VCaP (cell line): ENCODE measurements around the gene DYNLT5.

ENCODE experiments used
- H3K27ac ChIP-seq: fragments of 450-650 bp; 2 replicates; pipeline ENCODE4 v1.5.1; 2017
- TF ChIP-seq, protein P1 (sequence below): fragments of 450-650 bp; conservative IDR thresholded peaks from 2 replicates; pipeline ENCODE4 v1.5.1; 2017; ENCODE audit warnings: mild to moderate bottlenecking, moderate library complexity

DYNLT5 gene

DNA sequence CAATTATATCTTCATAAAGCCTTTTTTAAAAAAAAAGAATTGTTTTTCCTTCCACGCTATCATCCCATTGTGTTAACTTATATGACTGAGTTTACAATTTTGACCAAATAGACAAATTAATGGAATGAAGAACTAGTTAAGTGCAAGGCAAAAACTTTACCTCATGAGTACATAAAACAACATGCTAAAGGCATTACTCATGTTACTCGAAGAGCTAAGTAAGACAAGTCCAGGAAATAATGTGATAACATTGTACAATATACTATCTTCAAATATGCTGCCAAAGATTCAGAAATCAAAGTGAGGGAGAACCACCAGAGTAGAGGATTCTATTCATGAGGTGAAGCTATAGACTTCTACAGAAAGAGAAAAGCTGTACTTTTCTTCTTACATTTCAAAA lies 24.2 kb upstream of the DYNLT5 start:
- H3K27ac ChIP-seq, result peak overlapping the region; percentile 72; the same call in 1 of the 2 replicates
- TF ChIP-seq, protein P1, sequence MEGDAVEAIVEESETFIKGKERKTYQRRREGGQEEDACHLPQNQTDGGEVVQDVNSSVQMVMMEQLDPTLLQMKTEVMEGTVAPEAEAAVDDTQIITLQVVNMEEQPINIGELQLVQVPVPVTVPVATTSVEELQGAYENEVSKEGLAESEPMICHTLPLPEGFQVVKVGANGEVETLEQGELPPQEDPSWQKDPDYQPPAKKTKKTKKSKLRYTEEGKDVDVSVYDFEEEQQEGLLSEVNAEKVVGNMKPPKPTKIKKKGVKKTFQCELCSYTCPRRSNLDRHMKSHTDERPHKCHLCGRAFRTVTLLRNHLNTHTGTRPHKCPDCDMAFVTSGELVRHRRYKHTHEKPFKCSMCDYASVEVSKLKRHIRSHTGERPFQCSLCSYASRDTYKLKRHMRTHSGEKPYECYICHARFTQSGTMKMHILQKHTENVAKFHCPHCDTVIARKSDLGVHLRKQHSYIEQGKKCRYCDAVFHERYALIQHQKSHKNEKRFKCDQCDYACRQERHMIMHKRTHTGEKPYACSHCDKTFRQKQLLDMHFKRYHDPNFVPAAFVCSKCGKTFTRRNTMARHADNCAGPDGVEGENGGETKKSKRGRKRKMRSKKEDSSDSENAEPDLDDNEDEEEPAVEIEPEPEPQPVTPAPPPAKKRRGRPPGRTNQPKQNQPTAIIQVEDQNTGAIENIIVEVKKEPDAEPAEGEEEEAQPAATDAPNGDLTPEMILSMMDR, result no peak

DNA sequence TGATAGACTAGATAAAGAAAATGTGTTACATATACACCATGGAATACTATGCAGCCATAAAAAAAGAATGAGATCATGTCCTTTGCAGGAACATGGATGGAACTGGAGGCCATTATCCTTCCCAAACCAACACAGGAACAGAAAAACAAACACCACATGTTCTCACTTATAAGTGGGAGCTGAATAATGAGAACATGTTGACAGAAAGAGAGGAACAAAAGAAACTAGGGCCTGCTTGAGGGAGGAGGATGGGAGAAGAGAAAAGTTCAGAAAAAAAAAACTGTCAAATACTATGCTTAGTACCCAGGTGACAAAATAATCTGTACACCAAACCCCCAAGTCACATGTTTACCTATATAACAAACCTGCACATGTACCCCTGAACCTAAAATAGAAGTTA lies 23.5 kb upstream of the DYNLT5 start:
- peak overlapping the region; percentile 72 for H3K27ac ChIP-seq

GRCh38 chr1:66729119-66729518 lies 23.1 kb upstream of the DYNLT5 start:
- TF ChIP-seq, protein P1, result no peak
- peak overlapping the region; percentile 72 for H3K27ac ChIP-seq

DNA sequence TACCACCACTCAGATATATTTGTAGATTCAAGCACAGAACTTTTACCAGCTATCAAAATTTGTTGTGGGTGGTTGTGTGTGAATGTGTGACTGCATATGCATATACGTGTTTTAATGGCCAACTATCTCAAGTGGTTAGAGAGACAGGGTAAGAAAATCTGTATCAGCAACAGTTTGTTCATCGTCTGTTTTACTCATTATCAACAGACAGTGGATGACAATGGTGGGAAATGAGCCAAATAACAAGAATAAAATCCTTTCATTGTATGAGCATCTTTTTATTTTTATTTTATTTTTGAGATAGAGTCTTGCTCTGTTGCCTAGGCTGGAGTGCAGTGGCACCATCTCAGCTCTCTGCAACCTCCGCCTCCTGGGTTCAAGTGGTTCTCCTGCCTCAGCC lies 22.7 kb upstream of the DYNLT5 start:
- TF ChIP-seq, protein P1, result no peak
- peak overlapping the region; percentile 72 for H3K27ac ChIP-seq

DNA sequence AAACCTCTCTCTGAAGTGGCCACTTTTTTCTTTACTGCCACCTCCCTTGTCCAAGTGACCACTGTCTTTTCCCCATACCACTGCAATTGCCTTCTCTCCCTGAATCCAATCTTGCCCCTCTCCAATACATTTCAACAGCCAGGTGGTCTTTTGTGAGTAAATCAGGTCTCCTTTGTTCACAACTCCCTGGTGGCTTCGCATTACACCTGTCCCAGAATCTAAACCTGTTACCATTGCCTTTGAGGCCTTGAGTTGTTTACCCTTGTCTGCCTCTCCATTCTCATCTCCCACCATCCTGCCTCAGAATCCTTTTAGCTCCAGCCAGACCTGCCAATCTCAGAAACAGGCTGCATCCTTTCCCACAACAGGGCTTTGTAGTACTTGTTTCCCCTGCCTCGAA lies 21.8 kb upstream of the DYNLT5 start:
- no peak overlapping the region; the same call in 1 of the 2 replicates for H3K27ac ChIP-seq
- TF ChIP-seq, protein P1, result no peak

DNA sequence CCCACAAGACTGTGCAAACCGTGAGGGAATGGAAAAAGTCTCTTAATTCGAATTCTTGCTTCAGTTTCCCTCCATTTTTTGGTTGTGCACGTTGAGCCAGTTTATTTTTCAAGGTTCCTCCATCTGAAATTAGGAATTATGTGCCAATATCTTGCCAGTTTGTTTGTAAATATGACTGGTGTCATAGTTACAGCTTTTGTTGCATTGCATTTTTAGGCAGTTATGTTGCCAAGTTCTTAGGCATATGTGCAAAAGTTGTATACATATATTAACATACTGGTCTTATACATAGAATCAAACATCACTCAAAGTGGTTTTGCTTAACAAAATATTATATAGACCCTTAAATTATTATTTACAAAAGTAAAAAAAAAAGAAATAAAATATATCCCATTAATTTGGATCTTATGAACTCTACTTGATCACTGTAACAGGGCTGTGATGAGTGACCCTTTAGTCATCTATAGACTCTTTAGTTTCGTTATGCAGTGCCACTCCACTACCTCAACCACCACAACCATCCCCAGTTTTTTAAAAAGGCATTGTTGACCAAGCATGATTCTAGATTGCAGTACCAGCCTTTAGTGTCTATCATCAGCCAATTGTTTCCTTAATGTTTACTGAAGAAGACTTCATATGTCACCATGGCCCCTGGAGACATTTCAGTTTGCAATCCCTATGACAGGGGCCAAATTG lies 20.9 kb upstream of the DYNLT5 start:
- no peak overlapping the region for H3K27ac ChIP-seq
- TF ChIP-seq, protein P1, result no peak

GRCh38 chr1:66732407-66733166 lies 19.7 kb upstream of the DYNLT5 start:
- H3K27ac ChIP-seq, result no peak overlapping the region

More at GRCh38 chr1:66732407-66733166, 19.7 kb upstream of the DYNLT5 start:
- TF ChIP-seq, protein P1, result no peak
